Adrenal gland (tissue), 5 donors: ENCODE results near the gene SORL1.

ENCODE experiments used
- CTCF ChIP-seq, 6 experiments: fragments of 450-650 bp in 4 of 6; fragments of 200-600 bp in 2 of 6; sonication (generic) in 1 of 6; IDR thresholded peaks; 1 replicate in 5 of 6; 2 replicates in 1 of 6; pipeline versions ENCODE4 v1.5.1 to v1.8.0; 2016 to 2021; ENCODE audit warnings: antibody characterized with exemption in 6 of 6, mild to moderate bottlenecking in 2 of 6, moderate library complexity in 1 of 6
- POLR2A ChIP-seq, 2 donors: fragments of 450-650 bp; IDR thresholded peaks; one replicate each; pipeline ENCODE4 v1.6.1; 2017; ENCODE audit warnings: antibody characterized with exemption in 2 of 2, mild to moderate bottlenecking in 2 of 2, moderate library complexity in 1 of 2
- donor health status: DM: no; HTN: no; CAD: no.

- no peak for TF ChIP-seq CTCF (IDR thresholded peaks at IDR 0.05)
- TF ChIP-seq POLR2A (IDR thresholded peaks at IDR 0.05): no peak
These were observed 193.5 kb downstream of the SORL1 start for GRCh38 chr11:121645596-121645995.
